WTC11 (cell line): ENCODE measurements around the gene ARHGEF19. TPM values are rescaled to one million over a fixed set of nuclear protein-coding genes. Genes with fewer than 3 reads are reported as not detected.
A peak's percentile ranks its signal among the peaks of the same experiment; 100 is the strongest.

ENCODE experiments used
- ATAC-seq: fragments of 200-7000 bp; cut with Tn5 transposase; 2 replicates; pipeline ENCODE4 v1.10.0; 2021; ENCODE audit warnings: mild to moderate bottlenecking, moderate library complexity
- CTCF ChIA-PET: fragments of 300-600 bp; sonication (Branson Sonifier 250); formaldehyde crosslinking; loops from one replicate; lab custom pipeline; 2021; ENCODE audit warnings: antibody characterized with exemption; lab: Charles Lee
- POLR2A ChIA-PET: fragments of 350-600 bp; sonication (Branson Sonifier 250); formaldehyde crosslinking; loops from one replicate; lab custom pipeline; 2021; ENCODE audit warnings: antibody characterized with exemption; lab: Charles Lee
- DNase-seq: peaks from one replicate; pipeline ENCODE4 v3.0.0; 2021; ENCODE audit warnings: low spot score
- H3K27ac Mint-ChIP-seq: 2 replicates; pipeline ENCODE4 v1.8.0; 2021; ENCODE audit warnings: mixed read lengths
- H3K27me3 Mint-ChIP-seq: 2 replicates; pipeline ENCODE4 v1.8.0; 2021; ENCODE audit warnings: low read depth, mild to moderate bottlenecking, moderate library complexity, mixed read lengths
- H3K36me3 Mint-ChIP-seq: 2 replicates; pipeline ENCODE4 v1.8.0; 2021; ENCODE audit warnings: mixed read lengths
- H3K4me1 Mint-ChIP-seq: 2 replicates; pipeline ENCODE4 v1.8.0; 2022; ENCODE audit warnings: mixed read lengths
- H3K4me3 Mint-ChIP-seq: 2 replicates; pipeline ENCODE4 v1.8.0; 2021; ENCODE audit warnings: mild to moderate bottlenecking, moderate library complexity, mixed read lengths
- H3K9me3 Mint-ChIP-seq: 2 replicates; pipeline ENCODE4 v1.8.0; 2021; ENCODE audit warnings: mixed read lengths
- CREM ChIP-seq: sonication (generic); formaldehyde crosslinking; IDR thresholded peaks from 2 replicates; pipeline ENCODE4 v1.8.1; 2022; ENCODE audit warnings: mild to moderate bottlenecking, missing genetic modification reagents, moderate library complexity
- EMX1 ChIP-seq: fragments of 250-450 bp; sonication (Bioruptor Pico); IDR thresholded peaks from 2 replicates; pipeline ENCODE4 v1.8.0; 2021; ENCODE audit warnings: mild to moderate bottlenecking
- FOXP1 ChIP-seq: sonication (generic); formaldehyde crosslinking; IDR thresholded peaks from 2 replicates; pipeline ENCODE4 v1.8.0; 2022; ENCODE audit warnings: missing genetic modification reagents, mild to moderate bottlenecking, moderate library complexity, borderline replicate concordance
- GTF2I ChIP-seq: fragments of 250-450 bp; sonication (Bioruptor Pico); conservative IDR thresholded peaks from 2 replicates; pipeline ENCODE4 v1.4.0; 2021; ENCODE audit warnings: mild to moderate bottlenecking
- JUN ChIP-seq: sonication (generic); formaldehyde crosslinking; IDR thresholded peaks from 2 replicates; pipeline ENCODE4 v1.8.0; 2023; ENCODE audit warnings: mild to moderate bottlenecking, missing genetic modification reagents
- NFE2L1 ChIP-seq: sonication (generic); formaldehyde crosslinking; IDR thresholded peaks from 2 replicates; pipeline ENCODE4 v1.8.1; 2023; ENCODE audit warnings: missing genetic modification reagents
- NR1H2 ChIP-seq: sonication (generic); formaldehyde crosslinking; IDR thresholded peaks from 2 replicates; pipeline ENCODE4 v1.9.0; 2021; ENCODE audit warnings: mild to moderate bottlenecking, moderate library complexity, missing genetic modification reagents
- NR2C2 ChIP-seq: sonication (generic); formaldehyde crosslinking; IDR thresholded peaks from 2 replicates; pipeline ENCODE4 v1.8.0; 2022; ENCODE audit warnings: mild to moderate bottlenecking, missing genetic modification reagents
- NR3C1 ChIP-seq: sonication (generic); formaldehyde crosslinking; conservative IDR thresholded peaks from 2 replicates; pipeline ENCODE4 v1.8.1; 2023; ENCODE audit warnings: low read depth, mild to moderate bottlenecking, missing genetic modification reagents
- RELA ChIP-seq: sonication (generic); formaldehyde crosslinking; IDR thresholded peaks from 2 replicates; pipeline ENCODE4 v1.8.1; 2022; ENCODE audit warnings: missing genetic modification reagents, mild to moderate bottlenecking, borderline replicate concordance
- RORB ChIP-seq: fragments of 250-450 bp; sonication (Bioruptor Pico); IDR thresholded peaks from 2 replicates; pipeline ENCODE4 v1.9.0; 2021; ENCODE audit warnings: mild to moderate bottlenecking
- ZNF263 ChIP-seq: sonication (generic); formaldehyde crosslinking; IDR thresholded peaks from 2 replicates; pipeline ENCODE4 v1.8.1; 2022; ENCODE audit warnings: low read depth, mild to moderate bottlenecking, moderate library complexity, missing genetic modification reagents
- ZNF425 ChIP-seq: fragments of 250-450 bp; sonication (Bioruptor Pico); conservative IDR thresholded peaks from 2 replicates; pipeline ENCODE4 v1.9.0; 2021; ENCODE audit warnings: mild to moderate bottlenecking
- ZNF512 ChIP-seq: sonication (generic); formaldehyde crosslinking; IDR thresholded peaks from 2 replicates; pipeline ENCODE4 v1.8.1; 2022; ENCODE audit warnings: missing genetic modification reagents, borderline replicate concordance
- total RNA-seq: library from RNA; stranded (reverse); gene quantifications from 3 replicates; pipeline ENCODE4 v1.2.3, GENCODE V29; 2021
- TF ChIP-seq, protein P1 (sequence below): sonication (generic); formaldehyde crosslinking; IDR thresholded peaks from 2 replicates; pipeline ENCODE4 v1.8.1; 2023; ENCODE audit warnings: mild to moderate bottlenecking, missing genetic modification reagents, moderate library complexity
- TF ChIP-seq, protein P2 (sequence below): fragments of 250-450 bp; sonication (Bioruptor Pico); IDR thresholded peaks from 2 replicates; pipeline ENCODE4 v1.8.0; 2021; ENCODE audit warnings: mild to moderate bottlenecking

The ARHGEF19 gene
- total RNA-seq, 1 experiment from 2014 or later, result 53.1 TPM

DNA sequence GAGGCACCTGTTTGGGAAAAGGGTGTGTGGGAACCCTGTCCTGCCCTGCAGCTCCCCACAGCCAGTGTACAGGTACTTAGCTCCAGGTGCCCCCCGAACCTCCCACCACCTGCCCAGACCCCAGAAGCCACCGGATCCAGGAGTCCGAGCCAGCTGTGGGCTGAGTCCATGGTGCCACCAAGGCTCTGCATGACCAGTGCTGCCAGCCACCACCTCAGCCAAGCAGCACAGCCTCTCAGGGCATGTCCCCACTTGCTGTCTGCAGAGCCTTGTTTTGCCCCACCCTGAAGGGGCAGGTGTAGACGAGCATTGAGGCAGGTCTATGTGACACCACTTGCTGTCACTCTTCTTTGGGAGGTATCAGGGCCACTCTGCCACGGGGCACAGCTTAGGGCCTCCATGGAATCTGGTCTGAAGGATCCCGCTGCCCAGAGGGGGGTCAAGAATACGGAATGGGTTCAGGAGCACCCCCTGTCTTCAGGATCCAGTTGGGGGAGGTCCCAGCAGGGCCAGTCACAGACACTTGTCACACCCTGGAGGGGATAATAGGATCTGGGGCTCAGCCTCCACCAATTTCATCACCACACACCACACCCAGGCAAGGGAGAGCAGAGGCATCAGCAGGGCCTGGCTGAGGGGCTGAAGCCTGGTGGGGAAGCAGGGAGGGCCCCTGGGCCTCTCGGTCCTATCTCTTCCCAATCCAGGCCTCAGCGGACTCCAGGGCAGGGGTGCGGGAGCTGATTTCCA lies 27.7 kb downstream of the ARHGEF19 start:
- Mint-ChIP-seq H3K27ac (peak overlapping the region; percentile 8; the same call in 1 of the 2 replicates), H3K9me3 (no peaks in the 10 kb centered on the region), H3K4me1 (peaks cover 13% of the 10 kb centered on the region), H3K27me3 (no peaks in the 10 kb centered on the region; the same call in 1 of the 2 replicates), H3K4me3 (no peak overlapping the region), H3K36me3 (no peaks in the 10 kb centered on the region)
- ChIA-PET POLR2A (no interaction called here), CTCF (interaction anchor here (0.7 to 6.0 kb wide), 12 partner anchors 14 to 438 kb away, joined by 3 to 74 read pairs (median 3); partner anchors contain the start of genes EPHA2 and FAM131C)
- DNase-seq (no peak), ATAC-seq (no peak)
- TF ChIP-seq EMX1 (CRISPR knock-in tag), result no peak
- no peak for TF ChIP-seq CREM (CRISPR knock-in tag)
- TF ChIP-seq ZNF425 (CRISPR knock-in tag), result no peak
- no peak for TF ChIP-seq GTF2I

DNA sequence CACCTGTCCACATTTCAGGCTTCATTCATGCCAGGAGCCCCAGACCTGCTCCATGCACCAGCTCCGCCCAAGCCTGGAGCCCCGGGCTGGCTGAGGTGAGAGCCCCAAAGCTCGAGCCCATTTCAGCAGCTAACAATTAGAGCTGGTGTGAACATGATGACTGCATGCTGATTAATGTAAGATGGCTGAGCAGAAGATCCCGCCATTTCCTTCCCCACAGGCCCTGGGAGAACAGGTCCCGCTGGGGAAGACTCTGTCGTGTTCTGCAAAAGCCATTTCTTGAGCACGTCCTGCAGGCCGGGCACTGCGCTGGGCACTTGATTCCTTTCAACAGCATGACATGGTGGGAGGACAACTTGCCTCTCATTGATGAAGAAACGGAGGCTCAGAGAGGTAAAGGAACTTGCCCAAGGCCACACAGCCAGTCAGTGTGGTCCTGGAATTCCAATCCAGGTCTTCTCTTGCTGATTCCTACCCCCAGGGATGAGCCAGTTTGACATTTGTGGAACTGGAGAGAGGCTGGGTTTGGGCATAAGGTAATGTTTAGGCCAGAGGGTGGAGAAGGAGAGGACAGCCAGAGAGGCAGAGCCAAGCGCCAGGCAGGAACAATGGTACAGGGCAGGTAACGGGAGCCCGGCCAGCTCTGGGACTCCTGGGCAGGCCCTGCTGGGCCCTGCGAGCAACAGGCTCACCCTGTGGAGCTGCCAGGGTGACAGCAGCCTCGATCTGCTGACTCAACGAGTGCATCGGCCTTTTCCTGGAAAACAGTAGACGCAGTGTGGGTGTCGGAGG lies 28.5 kb downstream of the ARHGEF19 start:
- CTCF ChIA-PET, result interaction anchor here (1.1 to 6.0 kb wide), 7 partner anchors 21 to 225 kb away, joined by 3 to 74 read pairs (median 5); partner anchors contain the start of genes EPHA2 and FAM131C
- no peak overlapping the region for H3K27ac Mint-ChIP-seq
- DNase-seq (no peak), ATAC-seq (no peak)
- H3K36me3 Mint-ChIP-seq, result no peaks in the 10 kb centered on the region
- H3K27me3 Mint-ChIP-seq, result no peaks in the 10 kb centered on the region; the same call in 1 of the 2 replicates
- H3K4me1 Mint-ChIP-seq, result peaks cover 13% of the 10 kb centered on the region
- POLR2A ChIA-PET, result interaction anchor here (1.1 kb wide), 1 partner anchor 184 kb away, joined by 3 read pairs; no protein-coding TSS in a partner anchor
- TF ChIP-seq RORB (CRISPR knock-in tag) (no peak), NR3C1 (no peak), ZNF512 (CRISPR knock-in tag) (no peak), NR2C2 (no peak), ZNF425 (CRISPR knock-in tag) (no peak), ZNF263 (CRISPR knock-in tag) (no peak), JUN (CRISPR knock-in tag) (no peak), NR1H2 (CRISPR knock-in tag) (no peak), EMX1 (CRISPR knock-in tag) (no peak), RELA (CRISPR knock-in tag) (no peak), FOXP1 (CRISPR knock-in tag) (no peak), NFE2L1 (CRISPR knock-in tag) (no peak)
- TF ChIP-seq, protein P1, sequence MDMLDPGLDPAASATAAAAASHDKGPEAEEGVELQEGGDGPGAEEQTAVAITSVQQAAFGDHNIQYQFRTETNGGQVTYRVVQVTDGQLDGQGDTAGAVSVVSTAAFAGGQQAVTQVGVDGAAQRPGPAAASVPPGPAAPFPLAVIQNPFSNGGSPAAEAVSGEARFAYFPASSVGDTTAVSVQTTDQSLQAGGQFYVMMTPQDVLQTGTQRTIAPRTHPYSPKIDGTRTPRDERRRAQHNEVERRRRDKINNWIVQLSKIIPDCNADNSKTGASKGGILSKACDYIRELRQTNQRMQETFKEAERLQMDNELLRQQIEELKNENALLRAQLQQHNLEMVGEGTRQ (CRISPR knock-in tag), result no peak
- TF ChIP-seq, protein P2, sequence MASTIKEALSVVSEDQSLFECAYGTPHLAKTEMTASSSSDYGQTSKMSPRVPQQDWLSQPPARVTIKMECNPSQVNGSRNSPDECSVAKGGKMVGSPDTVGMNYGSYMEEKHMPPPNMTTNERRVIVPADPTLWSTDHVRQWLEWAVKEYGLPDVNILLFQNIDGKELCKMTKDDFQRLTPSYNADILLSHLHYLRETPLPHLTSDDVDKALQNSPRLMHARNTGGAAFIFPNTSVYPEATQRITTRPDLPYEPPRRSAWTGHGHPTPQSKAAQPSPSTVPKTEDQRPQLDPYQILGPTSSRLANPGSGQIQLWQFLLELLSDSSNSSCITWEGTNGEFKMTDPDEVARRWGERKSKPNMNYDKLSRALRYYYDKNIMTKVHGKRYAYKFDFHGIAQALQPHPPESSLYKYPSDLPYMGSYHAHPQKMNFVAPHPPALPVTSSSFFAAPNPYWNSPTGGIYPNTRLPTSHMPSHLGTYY (CRISPR knock-in tag), result no peak
- H3K4me3 Mint-ChIP-seq, result no peak overlapping the region
- no peaks in the 10 kb centered on the region for H3K9me3 Mint-ChIP-seq
